ENCODE data around the gene PLPPR1.

DNA sequence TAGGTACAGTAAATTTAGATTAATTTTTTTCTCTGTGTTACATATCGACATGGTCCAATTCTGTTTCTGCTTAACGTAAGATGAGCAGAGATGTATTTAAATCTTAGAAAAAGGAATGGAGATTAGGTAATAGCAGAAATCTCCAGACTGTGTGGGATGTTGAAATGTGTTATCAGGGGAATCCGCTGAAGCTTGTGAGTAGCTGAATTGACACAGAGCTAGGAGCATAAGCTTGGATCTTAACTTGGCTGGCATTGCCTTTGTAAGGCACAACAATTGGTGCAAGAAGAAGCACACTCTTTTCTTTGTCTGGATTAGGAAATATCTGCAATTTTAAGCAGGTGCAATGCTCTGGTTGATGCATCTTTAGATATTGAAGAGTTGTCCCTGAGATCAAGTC, 53.1 kb downstream of the PLPPR1 start:
- TF ChIP-seq, protein P1, sequence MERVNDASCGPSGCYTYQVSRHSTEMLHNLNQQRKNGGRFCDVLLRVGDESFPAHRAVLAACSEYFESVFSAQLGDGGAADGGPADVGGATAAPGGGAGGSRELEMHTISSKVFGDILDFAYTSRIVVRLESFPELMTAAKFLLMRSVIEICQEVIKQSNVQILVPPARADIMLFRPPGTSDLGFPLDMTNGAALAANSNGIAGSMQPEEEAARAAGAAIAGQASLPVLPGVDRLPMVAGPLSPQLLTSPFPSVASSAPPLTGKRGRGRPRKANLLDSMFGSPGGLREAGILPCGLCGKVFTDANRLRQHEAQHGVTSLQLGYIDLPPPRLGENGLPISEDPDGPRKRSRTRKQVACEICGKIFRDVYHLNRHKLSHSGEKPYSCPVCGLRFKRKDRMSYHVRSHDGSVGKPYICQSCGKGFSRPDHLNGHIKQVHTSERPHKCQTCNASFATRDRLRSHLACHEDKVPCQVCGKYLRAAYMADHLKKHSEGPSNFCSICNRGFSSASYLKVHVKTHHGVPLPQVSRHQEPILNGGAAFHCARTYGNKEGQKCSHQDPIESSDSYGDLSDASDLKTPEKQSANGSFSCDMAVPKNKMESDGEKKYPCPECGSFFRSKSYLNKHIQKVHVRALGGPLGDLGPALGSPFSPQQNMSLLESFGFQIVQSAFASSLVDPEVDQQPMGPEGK (CRISPR knock-in tag; IDR thresholded peaks at IDR 0.05; ENCODE audit: borderline replicate concordance), result no peak
- TF ChIP-seq TCF4 (CRISPR knock-in tag; IDR thresholded peaks at IDR 0.05; ENCODE audit: borderline replicate concordance) (no peak), ZFP3 (CRISPR knock-in tag; IDR thresholded peaks at IDR 0.05) (no peak), OSR1 (CRISPR knock-in tag; IDR thresholded peaks at IDR 0.05) (no peak), ARNTL (CRISPR knock-in tag; IDR thresholded peaks at IDR 0.05; ENCODE audit: borderline replicate concordance, low read depth) (no peak), CSDC2 (CRISPR knock-in tag; IDR thresholded peaks at IDR 0.05) (no peak), ESRRG (CRISPR knock-in tag; IDR thresholded peaks at IDR 0.05) (no peak), BACH2 (CRISPR knock-in tag; IDR thresholded peaks at IDR 0.05; ENCODE audit: borderline replicate concordance) (no peak), ZFP30 (CRISPR knock-in tag; IDR thresholded peaks at IDR 0.05) (no peak)
- TF ChIP-seq, protein P2, sequence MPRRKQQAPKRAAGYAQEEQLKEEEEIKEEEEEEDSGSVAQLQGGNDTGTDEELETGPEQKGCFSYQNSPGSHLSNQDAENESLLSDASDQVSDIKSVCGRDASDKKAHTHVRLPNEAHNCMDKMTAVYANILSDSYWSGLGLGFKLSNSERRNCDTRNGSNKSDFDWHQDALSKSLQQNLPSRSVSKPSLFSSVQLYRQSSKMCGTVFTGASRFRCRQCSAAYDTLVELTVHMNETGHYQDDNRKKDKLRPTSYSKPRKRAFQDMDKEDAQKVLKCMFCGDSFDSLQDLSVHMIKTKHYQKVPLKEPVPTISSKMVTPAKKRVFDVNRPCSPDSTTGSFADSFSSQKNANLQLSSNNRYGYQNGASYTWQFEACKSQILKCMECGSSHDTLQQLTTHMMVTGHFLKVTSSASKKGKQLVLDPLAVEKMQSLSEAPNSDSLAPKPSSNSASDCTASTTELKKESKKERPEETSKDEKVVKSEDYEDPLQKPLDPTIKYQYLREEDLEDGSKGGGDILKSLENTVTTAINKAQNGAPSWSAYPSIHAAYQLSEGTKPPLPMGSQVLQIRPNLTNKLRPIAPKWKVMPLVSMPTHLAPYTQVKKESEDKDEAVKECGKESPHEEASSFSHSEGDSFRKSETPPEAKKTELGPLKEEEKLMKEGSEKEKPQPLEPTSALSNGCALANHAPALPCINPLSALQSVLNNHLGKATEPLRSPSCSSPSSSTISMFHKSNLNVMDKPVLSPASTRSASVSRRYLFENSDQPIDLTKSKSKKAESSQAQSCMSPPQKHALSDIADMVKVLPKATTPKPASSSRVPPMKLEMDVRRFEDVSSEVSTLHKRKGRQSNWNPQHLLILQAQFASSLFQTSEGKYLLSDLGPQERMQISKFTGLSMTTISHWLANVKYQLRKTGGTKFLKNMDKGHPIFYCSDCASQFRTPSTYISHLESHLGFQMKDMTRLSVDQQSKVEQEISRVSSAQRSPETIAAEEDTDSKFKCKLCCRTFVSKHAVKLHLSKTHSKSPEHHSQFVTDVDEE (CRISPR knock-in tag; IDR thresholded peaks at IDR 0.05), result no peak
- TF ChIP-seq, protein P3, sequence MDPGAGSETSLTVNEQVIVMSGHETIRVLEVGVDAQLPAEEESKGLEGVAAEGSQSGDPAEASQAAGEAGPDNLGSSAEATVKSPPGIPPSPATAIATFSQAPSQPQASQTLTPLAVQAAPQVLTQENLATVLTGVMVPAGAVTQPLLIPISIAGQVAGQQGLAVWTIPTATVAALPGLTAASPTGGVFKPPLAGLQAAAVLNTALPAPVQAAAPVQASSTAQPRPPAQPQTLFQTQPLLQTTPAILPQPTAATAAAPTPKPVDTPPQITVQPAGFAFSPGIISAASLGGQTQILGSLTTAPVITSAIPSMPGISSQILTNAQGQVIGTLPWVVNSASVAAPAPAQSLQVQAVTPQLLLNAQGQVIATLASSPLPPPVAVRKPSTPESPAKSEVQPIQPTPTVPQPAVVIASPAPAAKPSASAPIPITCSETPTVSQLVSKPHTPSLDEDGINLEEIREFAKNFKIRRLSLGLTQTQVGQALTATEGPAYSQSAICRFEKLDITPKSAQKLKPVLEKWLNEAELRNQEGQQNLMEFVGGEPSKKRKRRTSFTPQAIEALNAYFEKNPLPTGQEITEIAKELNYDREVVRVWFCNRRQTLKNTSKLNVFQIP (CRISPR knock-in tag; IDR thresholded peaks at IDR 0.05; ENCODE audit: borderline replicate concordance, low read depth), result no peak
